K562 (cell line): ENCODE measurements around the gene DHRS13. TPM values are rescaled to one million over a fixed set of nuclear protein-coding genes. Genes with fewer than 3 reads are reported as not detected.
A peak's percentile ranks its signal among the peaks of the same experiment; 100 is the strongest.

Experiments
- HDAC1 ChIP-seq, 2 experiments: fragments of 450-650 bp; IDR thresholded peaks; 2 replicates each; pipeline ENCODE4 v1.6.1; 2016 to 2017; ENCODE audit warnings: inconsistent platforms in 1 of 2, mild to moderate bottlenecking in 1 of 2, moderate library complexity in 1 of 2
- IRF2 ChIP-seq: sonication (generic); formaldehyde crosslinking; IDR thresholded peaks from 2 replicates; pipeline ENCODE4 v1.8.1; 2022; ENCODE audit warnings: mild to moderate bottlenecking, missing genetic modification reagents
- MCM3 ChIP-seq: fragments of 450-650 bp; IDR thresholded peaks from 2 replicates; pipeline ENCODE4 v1.6.1; 2016
- MCM5 ChIP-seq: fragments of 450-650 bp; IDR thresholded peaks from 2 replicates; pipeline ENCODE4 v1.6.1; 2016; ENCODE audit warnings: low read depth
- NKRF ChIP-seq: fragments of 450-650 bp; IDR thresholded peaks from 2 replicates; pipeline ENCODE4 v1.6.1; 2016; ENCODE audit warnings: borderline replicate concordance
- RBM25 ChIP-seq: fragments of 200-400 bp; formaldehyde crosslinking; IDR thresholded peaks from 2 replicates; pipeline ENCODE4 v1.6.1; 2018; ENCODE audit warnings: low read length, low read depth, moderate library complexity; ENCODE audit not compliant: severe bottlenecking
- RFX1 ChIP-seq: fragments of 450-650 bp; IDR thresholded peaks from 2 replicates; pipeline ENCODE4 v1.6.1; 2016; ENCODE audit warnings: mild to moderate bottlenecking, moderate library complexity
- SP2 ChIP-seq: IDR thresholded peaks from 2 replicates; pipeline ENCODE4 v1.6.1; 2011; ENCODE audit warnings: mild to moderate bottlenecking, low read depth, low read length, moderate library complexity; ENCODE audit not compliant: poor library complexity, severe bottlenecking; ENCODE audit errors: extremely low read depth
- SRSF9 ChIP-seq: fragments of 200-400 bp; formaldehyde crosslinking; IDR thresholded peaks from 2 replicates; pipeline ENCODE4 v1.6.1; 2017; ENCODE audit warnings: low read depth, low read length, borderline replicate concordance
- TEAD4 ChIP-seq, 2 experiments: sonication (generic) in 1 of 2; formaldehyde crosslinking in 1 of 2; IDR thresholded peaks; 2 replicates each; pipeline versions ENCODE4 v1.6.1 to v1.8.0; 2012 to 2022; ENCODE audit warnings: borderline replicate concordance in 1 of 2, inconsistent platforms in 1 of 2, low read length in 1 of 2, mild to moderate bottlenecking in 1 of 2, missing genetic modification reagents in 1 of 2
- polyA plus RNA-seq, 8 experiments: library from polyadenylated mRNA; depleted of rRNA in 4 of 8; stranded (reverse) in 5 of 8; unstranded in 3 of 8; fragments of >200 nt; fragmentation: Nextera tagmentation in 2 of 8; fragmentation: Illumina TruSeq in 1 of 8; extraction: Ambion mirVana in 2 of 8; extraction: Trizol in 1 of 8; gene quantifications; 2 replicates each; pipeline versions ENCODE4 v1.2.1 to v1.2.3, GENCODE V29; 2011 to 2014; ENCODE audit warnings: inconsistent platforms in 1 of 8, missing spikeins in 1 of 8
- total RNA-seq, 7 experiments: library from RNA; depleted of rRNA in 6 of 7; stranded (reverse); fragments of >200 nt in 6 of 7; fragmentation: Illumina TruSeq in 2 of 7; extraction: Trizol in 2 of 7; gene quantifications; 2 replicates each; pipeline versions ENCODE4 v1.2.1 to v1.2.3, GENCODE V29; 2011 to 2021; ENCODE audit warnings: low replicate concordance in 1 of 7
- TF ChIP-seq, protein P1 (sequence below): fragments of 250-450 bp; sonication (Bioruptor Pico); IDR thresholded peaks from 2 replicates; pipeline ENCODE4 v1.4.0; 2020; ENCODE audit warnings: borderline replicate concordance
- TF ChIP-seq, protein P2 (sequence below), 2 experiments: fragments of 450-650 bp; IDR thresholded peaks; 2 replicates each; pipeline ENCODE4 v1.6.1; 2016; ENCODE audit warnings: mild to moderate bottlenecking in 2 of 2, borderline replicate concordance in 1 of 2, low read depth in 1 of 2, moderate library complexity in 1 of 2

DHRS13 gene
- total and polyA plus RNA-seq, 9 of the 15 experiments (the other 6 are each of a cell fraction or from before 2014, with no cell fraction given) = 0.32 to 52.3 (median 34.3) TPM; not detected in 1

- TF ChIP-seq, protein P1, sequence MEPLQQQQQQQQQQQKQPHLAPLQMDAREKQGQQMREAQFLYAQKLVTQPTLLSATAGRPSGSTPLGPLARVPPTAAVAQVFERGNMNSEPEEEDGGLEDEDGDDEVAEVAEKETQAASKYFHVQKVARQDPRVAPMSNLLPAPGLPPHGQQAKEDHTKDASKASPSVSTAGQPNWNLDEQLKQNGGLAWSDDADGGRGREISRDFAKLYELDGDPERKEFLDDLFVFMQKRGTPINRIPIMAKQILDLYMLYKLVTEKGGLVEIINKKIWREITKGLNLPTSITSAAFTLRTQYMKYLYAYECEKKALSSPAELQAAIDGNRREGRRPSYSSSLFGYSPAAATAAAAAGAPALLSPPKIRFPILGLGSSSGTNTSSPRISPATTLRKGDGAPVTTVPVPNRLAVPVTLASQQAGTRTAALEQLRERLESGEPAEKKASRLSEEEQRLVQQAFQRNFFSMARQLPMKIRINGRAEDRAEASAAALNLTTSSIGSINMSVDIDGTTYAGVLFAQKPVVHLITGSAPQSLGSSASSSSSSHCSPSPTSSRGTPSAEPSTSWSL (CRISPR knock-in tag) = no peak
- TF ChIP-seq RBM25 (no peak), NKRF (peak; percentile 15; the same call in 1 of the 2 replicates), TEAD4 (IDR thresholded peaks at IDR 0.05; ENCODE audit: low read length) (peak; percentile 99), TEAD4 (CRISPR knock-in tag; IDR thresholded peaks at IDR 0.05; ENCODE audit: borderline replicate concordance) (no peak), HDAC1 (IDR thresholded peaks at IDR 0.05) (peak; percentile 91 to 95), SP2 (no peak), RFX1 (no peak), MCM5 (no peak), IRF2 (CRISPR knock-in tag) (no peak), SRSF9 (no peak), MCM3 (no peak)
- TF ChIP-seq, protein P2, sequence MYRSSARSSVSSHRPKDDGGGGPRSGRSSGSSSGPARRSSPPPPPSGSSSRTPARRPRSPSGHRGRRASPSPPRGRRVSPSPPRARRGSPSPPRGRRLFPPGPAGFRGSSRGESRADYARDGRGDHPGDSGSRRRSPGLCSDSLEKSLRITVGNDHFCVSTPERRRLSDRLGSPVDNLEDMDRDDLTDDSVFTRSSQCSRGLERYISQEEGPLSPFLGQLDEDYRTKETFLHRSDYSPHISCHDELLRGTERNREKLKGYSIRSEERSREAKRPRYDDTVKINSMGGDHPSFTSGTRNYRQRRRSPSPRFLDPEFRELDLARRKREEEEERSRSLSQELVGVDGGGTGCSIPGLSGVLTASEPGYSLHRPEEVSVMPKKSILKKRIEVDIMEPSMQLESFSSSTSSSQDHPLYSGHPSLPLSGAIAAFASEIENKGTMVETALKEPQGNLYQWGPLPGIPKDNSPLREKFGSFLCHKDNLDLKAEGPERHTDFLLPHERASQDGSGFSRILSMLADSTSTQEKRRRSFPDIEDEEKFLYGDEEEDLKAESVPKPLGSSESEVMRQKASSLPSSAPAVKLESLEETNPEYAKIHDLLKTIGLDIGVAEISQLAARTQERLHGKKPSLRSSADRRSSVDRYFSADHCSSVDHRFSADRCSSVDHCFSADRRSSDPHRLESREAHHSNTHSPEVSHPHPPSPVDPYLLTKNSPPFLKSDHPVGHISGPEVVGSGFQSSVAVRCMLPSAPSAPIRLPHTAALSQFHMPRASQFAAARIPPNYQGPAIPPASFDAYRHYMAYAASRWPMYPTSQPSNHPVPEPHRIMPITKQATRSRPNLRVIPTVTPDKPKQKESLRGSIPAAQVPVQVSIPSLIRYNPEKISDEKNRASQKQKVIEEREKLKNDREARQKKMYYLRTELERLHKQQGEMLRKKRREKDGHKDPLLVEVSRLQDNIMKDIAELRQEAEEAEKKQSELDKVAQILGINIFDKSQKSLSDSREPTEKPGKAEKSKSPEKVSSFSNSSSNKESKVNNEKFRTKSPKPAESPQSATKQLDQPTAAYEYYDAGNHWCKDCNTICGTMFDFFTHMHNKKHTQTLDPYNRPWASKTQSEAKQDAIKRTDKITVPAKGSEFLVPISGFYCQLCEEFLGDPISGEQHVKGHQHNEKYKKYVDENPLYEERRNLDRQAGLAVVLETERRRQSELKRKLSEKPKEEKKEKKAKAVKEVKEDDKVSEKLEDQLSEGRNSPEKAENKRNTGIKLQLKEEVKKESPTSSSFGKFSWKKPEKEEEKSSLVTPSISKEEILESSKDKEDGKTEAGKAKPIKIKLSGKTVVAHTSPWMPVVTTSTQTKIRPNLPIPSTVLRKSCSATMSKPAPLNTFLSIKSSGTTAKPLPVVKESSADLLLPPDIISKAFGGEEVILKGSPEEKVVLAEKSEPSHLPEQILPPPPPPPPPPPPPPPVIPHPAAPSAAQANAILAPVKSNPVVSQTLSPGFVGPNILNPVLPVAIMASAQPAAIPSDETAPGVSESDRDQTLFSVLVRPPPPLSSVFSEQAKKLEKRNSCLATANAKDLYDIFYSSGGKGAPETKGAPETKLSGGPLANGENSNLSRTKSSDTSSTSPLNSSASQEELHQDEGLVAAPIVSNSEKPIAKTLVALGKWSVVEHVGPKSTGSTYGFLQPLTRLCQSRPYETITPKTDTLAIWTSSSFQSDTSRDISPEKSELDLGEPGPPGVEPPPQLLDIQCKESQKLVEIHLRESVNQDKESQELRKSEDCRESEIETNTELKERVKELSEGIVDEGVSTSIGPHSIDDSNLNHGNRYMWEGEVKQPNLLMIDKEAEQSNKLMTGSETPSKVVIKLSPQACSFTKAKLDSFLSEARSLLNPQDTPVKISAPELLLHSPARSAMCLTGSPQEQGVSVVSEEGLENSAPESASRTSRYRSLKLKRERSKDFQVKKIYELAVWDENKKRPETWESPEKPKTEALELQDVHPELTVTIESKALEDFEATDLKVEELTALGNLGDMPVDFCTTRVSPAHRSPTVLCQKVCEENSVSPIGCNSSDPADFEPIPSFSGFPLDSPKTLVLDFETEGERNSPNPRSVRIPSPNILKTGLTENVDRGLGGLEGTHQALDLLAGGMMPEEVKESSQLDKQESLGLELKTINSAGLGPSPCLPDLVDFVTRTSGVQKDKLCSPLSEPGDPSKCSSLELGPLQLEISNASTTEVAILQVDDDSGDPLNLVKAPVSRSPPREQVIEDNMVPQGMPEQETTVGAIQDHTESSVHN (IDR thresholded peaks at IDR 0.05; ENCODE audit: borderline replicate concordance in 1 of 2, low read depth in 1 of 2) = no peak
Measured at GRCh38 chr17:28864991-28865849, 37.7 kb downstream of the DHRS13 start (continued).
